HG02970 (cell line): ENCODE data around the gene PRKAR1A.
"Not testable (repeated sequence)": the region's sequence is repeated elsewhere in the genome, so short reads cannot be mapped to it uniquely, and the experiment has no call there.

ENCODE experiments used
- ATAC-seq: cut with Tn5 transposase; IDR thresholded peaks from one replicate; pipeline ENCODE4 v1.9.1; 2021; ENCODE audit warnings: mild to moderate bottlenecking, moderate library complexity, moderate number of reproducible peaks; ENCODE audit not compliant: unreplicated experiment, low FRiP score

Gene PRKAR1A

GRCh38 chr17:68576137-68576536, 63.9 kb downstream of the PRKAR1A start:
- ATAC-seq = no peak

GRCh38 chr17:68576811-68577496, 64.7 kb downstream of the PRKAR1A start:
- ATAC-seq = no peak

GRCh38 chr17:68577497-68577821, 65.2 kb downstream of the PRKAR1A start:
- no peak for ATAC-seq

GRCh38 chr17:68578236-68578635, 66.0 kb downstream of the PRKAR1A start:
- no peak for ATAC-seq

GRCh38 chr17:68579194-68579927, 67.1 kb downstream of the PRKAR1A start:
- no peak for ATAC-seq

GRCh38 chr17:68580236-68580770, 68.1 kb downstream of the PRKAR1A start:
- no peak for ATAC-seq

- no peak for ATAC-seq
Measured at GRCh38 chr17:68581863-68582645, 69.8 kb downstream of the PRKAR1A start.

- ATAC-seq = not testable (repeated sequence)
Measured at GRCh38 chr17:68582867-68583266, 70.6 kb downstream of the PRKAR1A start.

GRCh38 chr17:68584581-68585303, 72.5 kb downstream of the PRKAR1A start:
- no peak for ATAC-seq

- ATAC-seq = no peak
Measured at GRCh38 chr17:68585643-68586042, 73.4 kb downstream of the PRKAR1A start.

GRCh38 chr17:68587026-68587425, 74.8 kb downstream of the PRKAR1A start:
- ATAC-seq = no peak

- ATAC-seq = no peak
Measured at GRCh38 chr17:68587847-68588246, 75.6 kb downstream of the PRKAR1A start.

GRCh38 chr17:68588362-68588761, 76.1 kb downstream of the PRKAR1A start:
- no peak for ATAC-seq

GRCh38 chr17:68589086-68589485, 76.9 kb downstream of the PRKAR1A start:
- ATAC-seq = no peak

GRCh38 chr17:68591583-68591982, 79.4 kb downstream of the PRKAR1A start:
- no peak for ATAC-seq

- ATAC-seq = no peak
Measured at GRCh38 chr17:68592009-68592408, 79.8 kb downstream of the PRKAR1A start.

- ATAC-seq = no peak
Measured at GRCh38 chr17:68592682-68593641, 80.7 kb downstream of the PRKAR1A start.

- no peak for ATAC-seq
Measured at GRCh38 chr17:68594552-68594951, 82.3 kb downstream of the PRKAR1A start.

- no peak for ATAC-seq
Measured at GRCh38 chr17:68595496-68595895, 83.3 kb downstream of the PRKAR1A start.
